ENCODE data around the gene PLAAT5. TPM values are rescaled to one million over a fixed set of nuclear protein-coding genes. Genes with fewer than 3 reads are reported as not detected.

Gene PLAAT5
- total RNA-seq, 1 experiment from 2014 or later: 8.5 TPM

DNA sequence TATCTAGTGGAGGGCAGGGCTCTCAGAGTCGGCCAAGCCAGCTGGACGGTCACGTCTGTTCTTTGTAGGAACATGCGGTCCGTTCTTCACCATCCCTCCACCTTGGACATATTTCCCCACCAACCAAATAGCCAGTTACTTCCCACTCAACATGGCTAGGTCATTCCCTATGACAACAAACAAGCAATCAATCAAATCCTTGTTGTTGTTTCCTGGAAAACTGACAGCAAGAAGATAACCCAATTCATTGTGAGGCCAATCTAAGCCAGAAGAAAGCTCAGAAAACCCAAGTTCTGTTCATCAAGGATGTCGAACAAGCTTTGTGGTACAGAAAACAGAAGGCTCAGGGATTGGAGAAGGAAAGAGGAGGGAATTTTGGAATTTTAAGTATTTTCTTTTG, 10.9 kb downstream of the PLAAT5 start:
- no peak for DNase-seq
- H3K56ac ChIP-seq (ENCODE audit: insufficient read length, low read depth, low read length): no peak overlapping the region
- no peak overlapping the region for H2AFZ ChIP-seq (ENCODE audit: low read length)
- H2BK12ac ChIP-seq (ENCODE audit: insufficient read length, low read depth, low read length): no peak overlapping the region
- peaks cover 5% of the 10 kb centered on the region for H3K9me3 ChIP-seq (ENCODE audit: control insufficient read depth, low read depth, low read length)
- H3K4me1 ChIP-seq (ENCODE audit: insufficient read depth, low read length): peaks cover 3% of the 10 kb centered on the region; the same call in 1 of the 2 replicates
- H2BK20ac ChIP-seq (ENCODE audit: low read depth, low read length, poor library complexity, severe bottlenecking): no peak overlapping the region
- no peak overlapping the region for H3T11ph ChIP-seq (ENCODE audit: low read length)
- no peaks in the 10 kb centered on the region for H4K20me1 ChIP-seq (ENCODE audit: control insufficient read depth, insufficient read depth, insufficient read length)
- peak overlapping the region in 2 of 3 experiments; percentile 12 to 19; a peak in 1 of 7 replicates for H3K27ac Mint-ChIP-seq
- no peak overlapping the region for H2BK15ac ChIP-seq (ENCODE audit: low read depth, low read length)
- peaks cover 1 to 37% (median 32%) of the 10 kb centered on the region in 3 experiments for H3K36me3 Mint-ChIP-seq (ENCODE audit: insufficient read depth in 1 of 3, low read depth in 3 of 3)
- H3K9ac ChIP-seq (ENCODE audit: extremely low read depth, insufficient read length, low read length): no peak overlapping the region
- no peaks in the 10 kb centered on the region for H3K79me1 ChIP-seq (ENCODE audit: insufficient read depth, low read depth, low read length, poor library complexity, severe bottlenecking)
- WGBS (ENCODE audit: extremely low coverage, insufficient read length, low lambda C conversion rate): no CpG with 5 or more reads among the region's 6 CpGs
- H3K14ac ChIP-seq (ENCODE audit: insufficient read depth, low read length): no peak overlapping the region
- no peak overlapping the region for H4K8ac ChIP-seq (replicated peaks; ENCODE audit: insufficient read length, low read depth, low read length)
- no peaks in the 10 kb centered on the region; the same call in 1 of the 2 replicates for H3K27me3 Mint-ChIP-seq (ENCODE audit: low read depth)
- peaks cover 5 to 24% of the 10 kb centered on the region in 2 experiments; a peak in 3 of 4 replicates for H3K4me1 Mint-ChIP-seq
- no peak overlapping the region for H2BK120ac ChIP-seq (ENCODE audit: low read depth, low read length, poor library complexity, severe bottlenecking)
- no peak overlapping the region for H3K4ac ChIP-seq (ENCODE audit: low read depth, low read length)
- H3K23ac ChIP-seq (ENCODE audit: insufficient read length, low read depth, low read length): no peak overlapping the region
- H3K9me3 Mint-ChIP-seq: peaks cover 26 to 34% of the 10 kb centered on the region in 2 experiments
- H3K27me3 ChIP-seq (ENCODE audit: insufficient read depth, low read length): no peaks in the 10 kb centered on the region
- H3K23me2 ChIP-seq (ENCODE audit: insufficient read length, low read depth, low read length, poor library complexity, severe bottlenecking): no peaks in the 10 kb centered on the region
- H2BK5ac ChIP-seq (ENCODE audit: insufficient read length, low read length): no peak overlapping the region
- no peak overlapping the region for H3K27ac ChIP-seq (ENCODE audit: insufficient read length, low read depth, low read length)
- no peak overlapping the region for H4K5ac ChIP-seq (ENCODE audit: insufficient read length, low read depth, low read length)
- TF ChIP-seq, protein P1, sequence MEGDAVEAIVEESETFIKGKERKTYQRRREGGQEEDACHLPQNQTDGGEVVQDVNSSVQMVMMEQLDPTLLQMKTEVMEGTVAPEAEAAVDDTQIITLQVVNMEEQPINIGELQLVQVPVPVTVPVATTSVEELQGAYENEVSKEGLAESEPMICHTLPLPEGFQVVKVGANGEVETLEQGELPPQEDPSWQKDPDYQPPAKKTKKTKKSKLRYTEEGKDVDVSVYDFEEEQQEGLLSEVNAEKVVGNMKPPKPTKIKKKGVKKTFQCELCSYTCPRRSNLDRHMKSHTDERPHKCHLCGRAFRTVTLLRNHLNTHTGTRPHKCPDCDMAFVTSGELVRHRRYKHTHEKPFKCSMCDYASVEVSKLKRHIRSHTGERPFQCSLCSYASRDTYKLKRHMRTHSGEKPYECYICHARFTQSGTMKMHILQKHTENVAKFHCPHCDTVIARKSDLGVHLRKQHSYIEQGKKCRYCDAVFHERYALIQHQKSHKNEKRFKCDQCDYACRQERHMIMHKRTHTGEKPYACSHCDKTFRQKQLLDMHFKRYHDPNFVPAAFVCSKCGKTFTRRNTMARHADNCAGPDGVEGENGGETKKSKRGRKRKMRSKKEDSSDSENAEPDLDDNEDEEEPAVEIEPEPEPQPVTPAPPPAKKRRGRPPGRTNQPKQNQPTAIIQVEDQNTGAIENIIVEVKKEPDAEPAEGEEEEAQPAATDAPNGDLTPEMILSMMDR (conservative IDR thresholded peaks at IDR 0.05): no peak
- no peak overlapping the region for H2AK5ac ChIP-seq (ENCODE audit: insufficient read length, low read length)
- no peak overlapping the region for H3K4me3 Mint-ChIP-seq
- H3K79me2 ChIP-seq (ENCODE audit: insufficient read depth, low read length): no peaks in the 10 kb centered on the region
- H4K91ac ChIP-seq (ENCODE audit: insufficient read length, low read depth, low read length): no peak overlapping the region
- no peak overlapping the region for H3K4me2 ChIP-seq (ENCODE audit: insufficient read depth, insufficient read length, low read length)
- no peak overlapping the region for H3K18ac ChIP-seq (ENCODE audit: insufficient read length, low read depth, low read length)
